Bronchial epithelial cell (primary cell): ENCODE measurements around the gene ITGB2. TPM values are rescaled to one million over a fixed set of nuclear protein-coding genes. Genes with fewer than 3 reads are reported as not detected.

Source experiments
- DNase-seq: peaks from one replicate; pipeline ENCODE4 v3.0.0-alpha.2; 2010; ENCODE audit warnings: low read depth
- FAIRE-seq: peaks from 2 replicates; lab custom pipeline; 2011; peaks lifted over from hg19 to GRCh38; lab: Jason Lieb, UNC
- H3K27me3 ChIP-seq: 2 replicates; pipeline ENCODE4 v1.5.1; 2011; ENCODE audit warnings: low read length; ENCODE audit not compliant: control insufficient read depth, insufficient read depth
- H3K36me3 ChIP-seq: 2 replicates; pipeline ENCODE4 v1.5.1; 2011; ENCODE audit warnings: low read length; ENCODE audit not compliant: control insufficient read depth, insufficient read depth
- H3K4me3 ChIP-seq: 2 replicates; pipeline ENCODE4 v1.5.1; 2011; ENCODE audit warnings: mild to moderate bottlenecking, low read depth, low read length, control low read depth
- total RNA-seq: library from RNA; depleted of rRNA; stranded (reverse); fragments of >200 nt; gene quantifications from 2 replicates; pipeline ENCODE4 v1.2.1, GENCODE V29; 2014
- TF ChIP-seq, protein P1 (sequence below): IDR thresholded peaks from 2 replicates; pipeline ENCODE4 v1.5.1; 2011; ENCODE audit warnings: mild to moderate bottlenecking, moderate library complexity, low read length, control low read depth, inconsistent platforms; ENCODE audit not compliant: insufficient read depth, severe bottlenecking

ITGB2 gene
- total RNA-seq, 1 donor from 2014 or later: 1.1 TPM

DNA sequence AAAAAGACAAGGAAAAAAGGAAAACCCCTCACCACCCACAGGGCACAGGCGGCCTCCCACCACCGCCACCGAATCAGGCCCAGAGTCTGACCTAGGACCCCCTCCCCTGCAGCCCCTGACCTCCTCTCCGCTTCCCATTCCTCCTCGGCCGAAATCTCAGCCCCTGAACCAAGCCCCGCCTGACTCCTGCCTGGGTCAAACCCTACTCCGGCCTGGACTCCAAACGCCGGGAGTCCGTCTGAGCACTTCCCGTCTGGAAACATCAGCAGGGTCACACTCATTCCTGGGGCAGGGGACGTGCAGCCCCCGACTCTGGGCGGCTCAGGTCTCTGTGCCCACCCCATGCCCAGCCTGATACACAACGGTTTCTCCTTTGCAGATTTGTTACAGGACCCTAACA, 76.4 kb downstream of the ITGB2 start:
- peaks cover 3% of the 10 kb centered on the region for H3K36me3 ChIP-seq
- TF ChIP-seq, protein P1, sequence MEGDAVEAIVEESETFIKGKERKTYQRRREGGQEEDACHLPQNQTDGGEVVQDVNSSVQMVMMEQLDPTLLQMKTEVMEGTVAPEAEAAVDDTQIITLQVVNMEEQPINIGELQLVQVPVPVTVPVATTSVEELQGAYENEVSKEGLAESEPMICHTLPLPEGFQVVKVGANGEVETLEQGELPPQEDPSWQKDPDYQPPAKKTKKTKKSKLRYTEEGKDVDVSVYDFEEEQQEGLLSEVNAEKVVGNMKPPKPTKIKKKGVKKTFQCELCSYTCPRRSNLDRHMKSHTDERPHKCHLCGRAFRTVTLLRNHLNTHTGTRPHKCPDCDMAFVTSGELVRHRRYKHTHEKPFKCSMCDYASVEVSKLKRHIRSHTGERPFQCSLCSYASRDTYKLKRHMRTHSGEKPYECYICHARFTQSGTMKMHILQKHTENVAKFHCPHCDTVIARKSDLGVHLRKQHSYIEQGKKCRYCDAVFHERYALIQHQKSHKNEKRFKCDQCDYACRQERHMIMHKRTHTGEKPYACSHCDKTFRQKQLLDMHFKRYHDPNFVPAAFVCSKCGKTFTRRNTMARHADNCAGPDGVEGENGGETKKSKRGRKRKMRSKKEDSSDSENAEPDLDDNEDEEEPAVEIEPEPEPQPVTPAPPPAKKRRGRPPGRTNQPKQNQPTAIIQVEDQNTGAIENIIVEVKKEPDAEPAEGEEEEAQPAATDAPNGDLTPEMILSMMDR: no peak
- DNase-seq: no peak
- no peaks in the 10 kb centered on the region for H3K27me3 ChIP-seq
- no peak overlapping the region for H3K4me3 ChIP-seq
- no peak for FAIRE-seq

DNA sequence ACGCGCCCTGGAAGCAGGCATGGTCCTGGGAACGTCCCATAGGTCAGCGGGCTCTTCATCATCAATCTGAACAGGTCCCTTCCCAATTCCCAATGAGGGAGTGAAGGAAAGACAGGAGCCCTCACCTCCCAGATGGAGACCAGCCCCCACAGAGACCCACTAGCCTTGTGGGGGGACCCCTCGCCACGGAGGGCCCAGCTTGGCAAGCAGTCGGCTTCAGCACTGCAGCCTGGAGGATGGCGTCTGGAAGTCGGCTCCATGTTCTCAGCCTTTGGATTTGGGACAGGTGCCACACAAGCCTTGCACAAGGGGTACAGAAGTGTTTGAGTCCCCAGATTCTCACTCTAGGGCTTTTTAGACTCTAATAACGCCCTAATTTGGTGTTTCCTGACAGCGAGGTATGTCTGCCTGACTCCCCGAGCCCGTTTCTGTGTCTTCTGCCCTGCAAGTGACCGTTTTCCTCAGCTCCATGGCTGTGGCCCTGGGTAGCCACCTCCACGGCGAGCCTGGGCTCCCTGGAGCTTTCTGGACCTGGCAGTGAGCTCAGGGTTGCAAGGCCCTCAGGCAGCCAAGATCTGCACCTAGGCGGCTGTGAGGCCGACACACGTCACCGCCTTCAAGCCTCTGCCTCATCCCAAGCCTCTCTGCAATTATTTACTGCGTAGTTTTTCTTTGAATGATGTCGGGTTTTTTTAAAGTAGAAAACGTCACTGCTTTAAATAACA, 77.8 kb downstream of the ITGB2 start:
- no peaks in the 10 kb centered on the region for H3K27me3 ChIP-seq
- no peak for FAIRE-seq
- no peak for DNase-seq
- no peaks in the 10 kb centered on the region for H3K36me3 ChIP-seq
- H3K4me3 ChIP-seq: no peak overlapping the region
- TF ChIP-seq, protein P1: no peak

DNA sequence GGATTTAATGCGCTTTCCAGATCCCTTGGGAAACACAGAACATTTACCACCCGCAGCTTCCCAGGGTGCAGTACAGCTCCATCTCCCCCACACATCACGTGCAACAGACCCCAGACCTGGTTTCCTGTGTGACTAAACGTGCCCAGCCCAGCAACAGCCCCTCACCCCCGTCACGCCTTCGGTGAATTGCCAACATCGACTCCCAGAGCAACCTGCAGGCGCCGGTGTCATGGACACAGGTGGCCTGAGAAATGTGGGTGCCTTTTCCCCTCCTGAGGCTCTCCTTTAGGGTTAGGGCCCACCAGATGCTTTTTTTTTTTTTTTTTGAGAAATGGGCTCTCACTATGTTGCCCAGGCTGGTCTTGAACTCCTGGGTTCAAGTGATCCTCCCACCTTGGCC, 78.6 kb downstream of the ITGB2 start:
- FAIRE-seq: no peak
- TF ChIP-seq, protein P1: no peak

DNA sequence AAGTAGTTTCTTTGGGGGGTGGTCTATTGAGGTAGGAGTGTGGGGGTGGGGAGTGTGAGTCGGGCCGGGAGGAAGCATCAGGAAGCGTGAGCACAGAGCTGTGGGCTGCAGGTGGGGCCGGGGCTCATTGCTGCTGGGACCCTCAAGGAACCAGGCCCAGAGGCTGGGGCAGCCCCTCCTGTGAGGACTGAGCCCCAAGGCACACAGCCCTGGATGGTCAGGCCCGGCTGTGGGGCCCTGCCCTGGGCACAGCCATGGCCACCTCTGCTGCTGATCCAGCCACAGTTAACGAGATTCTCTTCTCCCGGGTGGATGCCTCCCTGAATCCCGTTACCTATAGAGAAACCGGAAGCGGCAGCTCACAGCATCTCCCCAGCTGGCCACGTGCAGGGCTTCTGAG, 79.9 kb downstream of the ITGB2 start:
- no peaks in the 10 kb centered on the region for H3K36me3 ChIP-seq
- H3K4me3 ChIP-seq: no peak overlapping the region
- DNase-seq (no peak), FAIRE-seq (no peak)
- H3K27me3 ChIP-seq: no peaks in the 10 kb centered on the region
- TF ChIP-seq, protein P1: no peak

More for the DNA sequence above, 78.6 kb downstream of the ITGB2 start:
- DNase-seq: no peak
- no peaks in the 10 kb centered on the region for H3K27me3 ChIP-seq
- no peak overlapping the region for H3K4me3 ChIP-seq
- H3K36me3 ChIP-seq: no peaks in the 10 kb centered on the region

DNA sequence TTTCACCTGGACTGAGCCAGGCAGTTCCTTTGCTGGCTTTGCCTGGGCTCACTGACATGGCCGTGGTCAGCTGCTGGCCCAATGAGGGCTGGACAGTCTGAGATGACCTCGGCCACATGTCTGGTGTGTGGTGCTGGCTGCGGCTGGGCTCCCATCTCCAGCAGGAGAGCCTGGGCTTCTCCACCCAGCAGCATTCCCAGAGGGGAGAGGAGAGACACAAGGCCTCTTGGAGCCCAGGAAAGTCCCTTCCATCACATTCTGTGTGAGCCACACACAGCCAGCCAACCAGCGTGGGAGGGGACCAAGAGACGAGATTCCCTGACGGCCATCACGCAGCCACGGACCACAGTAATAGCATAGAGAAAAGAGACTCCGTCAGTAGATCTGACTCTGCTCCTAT, 81.7 kb downstream of the ITGB2 start:
- FAIRE-seq: no peak
- Histone ChIP-seq H3K4me3 (no peak overlapping the region), H3K27me3 (no peaks in the 10 kb centered on the region), H3K36me3 (no peaks in the 10 kb centered on the region)
- TF ChIP-seq, protein P1: no peak
- no peak for DNase-seq
